HG03439 (cell line): ENCODE measurements around the gene TFEB.

Source experiments
- ATAC-seq: cut with Tn5 transposase; IDR thresholded peaks from one replicate; pipeline ENCODE4 v1.9.1; 2021; ENCODE audit warnings: mild to moderate bottlenecking, moderate library complexity; ENCODE audit not compliant: unreplicated experiment

Gene TFEB

GRCh38 chr6:41692730-41693129 lies 42.7 kb downstream of the TFEB start:
- ATAC-seq, result no peak

- no peak for ATAC-seq
Observed at GRCh38 chr6:41692080-41692675, 43.2 kb downstream of the TFEB start.

DNA sequence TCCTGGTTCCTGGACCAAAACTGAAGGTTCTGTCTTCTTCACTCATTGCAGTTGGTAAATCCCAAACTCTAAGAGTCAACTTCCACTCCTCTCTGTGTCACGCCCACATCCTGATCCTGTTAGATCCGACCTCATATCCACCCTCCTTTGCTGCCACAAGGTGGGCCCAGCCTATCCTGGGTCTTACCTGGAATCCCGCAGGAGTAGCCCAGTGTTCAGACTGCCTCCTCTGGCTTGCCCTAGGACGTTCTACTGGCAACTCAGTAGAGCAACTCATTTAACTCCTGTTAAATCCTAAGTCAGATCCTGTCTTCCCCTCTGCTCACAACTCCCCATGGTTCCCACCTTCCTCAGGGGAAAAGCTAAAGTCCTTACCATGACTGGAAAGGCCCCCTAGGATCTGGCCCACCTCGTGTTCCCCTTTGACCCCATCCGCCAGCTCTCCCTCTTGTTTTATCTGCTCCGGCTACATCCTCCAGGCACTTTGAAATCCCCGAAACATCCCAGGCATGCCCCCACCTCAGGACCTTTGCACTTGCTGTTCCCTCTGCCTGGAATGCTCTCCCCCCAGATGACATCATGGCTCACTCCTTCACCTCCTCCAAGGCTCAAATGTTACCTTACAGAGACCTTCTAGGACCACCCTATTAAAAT lies 43.9 kb downstream of the TFEB start:
- no peak for ATAC-seq

GRCh38 chr6:41690541-41691330 lies 44.7 kb downstream of the TFEB start:
- no peak for ATAC-seq

DNA sequence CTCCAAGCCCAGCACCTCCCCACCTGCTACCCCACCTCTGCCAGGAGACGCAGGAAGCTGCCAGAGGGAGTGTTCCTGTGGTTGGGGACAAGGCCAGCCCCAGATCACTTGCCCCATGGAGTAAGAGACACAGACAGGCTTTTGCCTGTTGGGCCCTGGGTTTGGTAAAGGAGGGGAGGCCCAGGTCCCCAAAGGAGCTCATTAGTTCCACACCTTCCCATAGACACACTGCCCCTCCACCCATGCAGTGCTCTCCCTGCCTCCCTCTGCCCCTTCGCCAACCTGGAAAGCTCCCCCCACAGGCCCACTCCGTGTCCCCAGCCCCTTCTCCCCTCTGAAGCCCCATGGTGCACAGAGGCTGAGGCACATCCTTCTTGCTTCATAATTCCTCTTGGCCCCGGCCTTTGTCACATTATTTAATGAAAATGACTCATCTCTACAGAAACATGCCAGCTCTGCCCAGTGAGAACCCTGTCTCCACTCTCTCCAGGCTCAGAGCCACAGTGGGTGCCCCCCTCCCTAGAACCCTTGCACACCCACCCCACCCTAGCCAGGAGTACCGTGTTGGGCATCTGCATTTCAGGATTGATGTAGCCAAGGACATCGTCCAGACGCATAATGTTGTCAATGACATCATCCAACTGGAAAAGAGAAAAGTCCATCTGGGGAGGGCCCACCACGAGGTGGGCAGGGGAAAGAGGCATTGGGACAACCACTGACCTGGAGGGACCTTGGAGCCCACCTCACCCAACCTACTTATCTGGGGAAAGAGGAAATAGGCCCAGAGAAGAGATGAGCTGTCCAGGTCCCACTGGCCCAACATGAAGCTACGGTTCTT lies 46.0 kb downstream of the TFEB start:
- ATAC-seq, result no peak

DNA sequence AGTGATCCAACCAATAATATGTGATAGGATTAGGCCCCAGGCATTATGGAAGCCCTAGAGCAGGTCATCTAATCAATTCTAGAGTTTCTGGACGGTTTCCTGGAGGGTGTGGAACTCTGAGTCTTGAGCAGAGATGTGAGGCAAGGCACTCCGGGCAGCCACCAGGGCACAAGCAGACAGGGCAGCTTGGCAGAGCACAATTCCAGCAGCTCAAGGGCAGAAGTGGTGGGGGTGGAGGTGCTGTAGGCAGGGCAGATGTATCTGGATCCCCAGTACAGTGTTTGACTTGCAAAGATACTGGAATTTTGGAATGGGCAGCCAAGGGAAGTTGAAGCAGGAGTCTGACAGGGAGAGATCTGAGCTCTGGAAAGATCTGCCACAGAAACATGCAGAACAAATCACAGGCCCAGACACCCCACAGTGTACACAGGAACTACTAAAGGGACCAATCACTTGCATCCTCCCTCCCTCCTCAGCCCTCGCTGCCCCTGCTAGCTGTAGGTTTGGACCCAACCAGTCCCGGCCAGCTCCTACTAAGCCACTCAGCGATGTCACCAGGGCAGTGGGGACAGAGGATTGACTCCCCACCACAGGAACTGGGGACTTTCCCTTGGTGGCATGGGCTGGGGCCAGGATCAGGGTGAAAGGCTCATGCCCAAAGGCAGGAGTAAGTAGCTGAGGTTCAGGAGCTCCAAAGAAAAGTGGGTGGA lies 47.0 kb downstream of the TFEB start:
- ATAC-seq, result no peak

- no peak for ATAC-seq
Observed at GRCh38 chr6:41687501-41688175, 47.8 kb downstream of the TFEB start.

- ATAC-seq, result no peak
Observed at GRCh38 chr6:41685641-41686380, 49.6 kb downstream of the TFEB start.

DNA sequence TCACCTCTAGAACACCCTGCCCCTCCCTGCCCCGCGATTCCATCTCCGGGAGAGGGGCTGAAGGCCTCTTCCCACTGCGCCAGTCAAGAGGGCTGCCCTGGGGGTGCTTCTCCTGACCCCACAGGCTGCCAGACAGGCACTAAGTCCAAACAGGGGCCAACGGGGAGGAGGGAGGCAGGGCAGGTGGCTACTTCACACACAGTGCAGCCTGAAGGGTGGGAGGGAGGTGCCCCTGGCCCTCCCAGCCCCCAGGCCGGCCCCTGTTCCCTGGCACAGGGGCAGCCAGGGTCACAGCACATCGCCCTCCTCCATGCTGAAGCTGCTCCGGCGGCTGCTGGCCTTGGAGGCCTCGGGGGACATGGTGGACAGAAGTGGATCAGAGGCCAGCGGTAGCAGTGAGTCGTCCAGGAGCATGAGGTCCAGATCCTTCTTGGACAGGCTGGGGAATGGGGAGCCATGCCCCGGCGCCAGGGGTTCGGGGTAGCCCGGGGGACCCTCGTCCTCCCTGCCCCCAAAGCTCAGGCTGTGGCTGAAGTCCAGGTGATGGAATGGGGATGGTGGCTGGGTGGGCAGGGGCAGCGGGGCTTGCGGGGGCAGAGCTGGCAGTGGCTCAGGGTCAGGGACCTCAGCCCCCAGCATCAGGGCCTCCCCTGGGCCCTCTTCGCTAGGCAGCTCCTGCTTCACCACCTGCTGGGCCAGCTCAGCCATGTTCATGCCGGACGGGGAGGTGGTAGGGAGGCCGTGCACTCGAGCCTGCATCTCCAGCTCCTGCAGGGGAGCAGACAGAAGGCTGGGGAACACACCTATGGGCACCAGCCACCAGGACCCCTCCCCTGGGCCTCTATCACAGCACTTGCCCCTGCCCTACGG lies 50.9 kb downstream of the TFEB start:
- no peak for ATAC-seq

GRCh38 chr6:41683523-41684310 lies 51.7 kb downstream of the TFEB start:
- no peak for ATAC-seq

DNA sequence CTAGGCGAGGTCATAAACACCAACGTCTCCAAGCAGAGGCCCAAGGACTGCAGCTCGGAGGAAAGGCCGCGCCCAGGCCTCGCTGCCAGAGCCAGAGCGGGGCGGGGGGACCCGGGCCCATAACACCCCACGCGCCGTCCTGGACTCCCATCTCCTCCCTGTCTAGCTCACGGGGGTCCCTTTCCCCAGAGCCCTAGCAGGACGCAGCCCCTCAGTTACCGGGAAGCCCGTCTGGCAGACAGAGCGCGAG lies 52.2 kb downstream of the TFEB start:
- no peak for ATAC-seq

DNA sequence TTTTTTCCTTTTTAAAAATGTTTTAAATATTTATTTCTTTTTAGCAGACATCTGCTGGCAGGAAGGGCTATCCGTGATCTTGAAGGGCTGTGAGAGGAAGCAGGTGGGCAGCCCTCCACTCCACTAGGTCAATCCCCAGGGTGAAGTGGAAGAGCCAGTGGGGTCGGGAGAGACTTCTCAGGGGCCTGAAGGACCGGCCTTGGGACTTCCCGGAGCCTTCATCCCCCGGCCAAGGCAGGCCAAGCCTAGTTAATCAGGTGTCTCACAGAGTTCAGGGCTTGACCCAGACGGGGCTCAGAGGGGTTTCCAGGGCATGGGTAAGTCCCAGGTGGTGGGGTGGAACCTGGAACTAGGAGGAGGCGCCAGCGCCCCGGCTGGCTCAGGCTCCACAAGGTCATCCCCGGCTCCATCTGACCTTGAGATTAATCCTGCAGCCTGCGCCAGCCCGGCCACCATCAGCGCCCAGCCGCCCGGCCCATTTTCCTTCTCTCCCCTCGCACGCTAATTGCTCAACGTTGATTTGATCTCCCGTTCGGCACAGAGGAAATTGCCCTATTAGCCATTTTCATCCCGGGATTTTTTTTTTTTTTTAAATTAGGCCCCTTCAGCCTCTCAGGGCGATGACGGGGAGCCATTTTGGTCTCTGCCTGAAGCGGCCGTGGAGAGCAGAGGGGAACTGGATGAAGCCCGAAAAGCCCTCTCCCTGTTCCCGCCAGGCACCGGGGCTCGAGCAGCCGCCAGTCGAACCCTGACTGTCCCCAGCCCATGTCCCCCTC lies 52.7 kb downstream of the TFEB start:
- ATAC-seq, result no peak

DNA sequence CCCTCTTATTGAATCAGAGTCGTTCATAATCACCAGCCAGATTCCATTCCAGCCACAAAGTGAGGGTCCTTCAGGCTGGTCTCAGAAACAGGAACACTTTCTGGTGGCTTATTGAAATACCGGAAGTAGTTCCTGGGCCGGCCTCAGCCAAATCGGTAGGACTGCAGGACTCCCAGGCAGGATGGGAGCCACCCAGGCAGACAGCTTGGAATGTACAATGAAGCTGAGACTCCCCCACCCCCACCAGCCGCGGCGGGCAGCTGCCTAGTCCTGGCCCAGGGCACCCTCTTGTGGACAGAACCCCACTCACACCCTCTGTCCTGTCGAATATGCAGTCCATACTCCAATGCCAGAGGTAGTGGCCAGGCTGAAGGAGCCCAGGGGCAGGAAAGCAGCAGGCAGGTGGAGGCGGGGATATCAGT lies 53.3 kb downstream of the TFEB start:
- no peak for ATAC-seq

DNA sequence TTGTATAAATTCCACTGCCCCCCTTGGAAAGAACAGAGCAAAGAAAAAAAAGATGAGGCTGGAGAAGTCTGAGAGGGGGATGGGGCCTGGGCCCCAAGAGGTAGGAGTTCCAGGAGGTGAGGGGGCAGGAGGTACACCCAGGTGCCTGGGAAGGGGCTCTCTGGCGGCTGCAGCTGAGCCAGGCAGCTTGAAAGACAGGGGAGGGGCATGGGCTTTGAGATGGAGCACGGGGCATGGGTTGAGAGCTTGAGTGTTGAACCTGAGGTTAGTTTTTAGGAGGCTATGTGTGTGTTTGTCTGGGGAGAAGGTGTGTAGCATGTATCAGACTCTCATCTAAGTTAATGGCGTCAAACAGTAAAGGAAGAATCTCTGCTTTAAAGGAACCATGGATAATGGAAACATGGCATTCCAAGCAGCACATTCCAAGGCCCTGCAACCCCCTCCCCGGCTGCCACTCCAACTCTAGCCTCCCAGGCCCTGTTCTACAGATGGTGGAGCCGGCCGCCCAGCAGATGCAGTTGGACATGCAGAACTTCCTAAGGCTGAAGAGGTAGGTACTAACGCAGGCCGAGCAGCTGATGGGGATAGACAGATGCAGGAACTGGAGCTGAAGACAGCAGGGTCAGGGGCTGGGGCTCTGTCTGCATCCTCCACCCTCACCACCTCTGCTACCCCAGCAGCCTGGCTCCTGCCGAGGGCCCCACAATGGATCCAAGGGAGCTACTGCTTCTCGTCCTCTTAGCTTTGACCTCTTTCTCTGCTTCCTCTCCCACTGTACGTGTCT lies 55.0 kb downstream of the TFEB start:
- ATAC-seq, result no peak

GRCh38 chr6:41679696-41680095 lies 55.7 kb downstream of the TFEB start:
- ATAC-seq, result no peak

DNA sequence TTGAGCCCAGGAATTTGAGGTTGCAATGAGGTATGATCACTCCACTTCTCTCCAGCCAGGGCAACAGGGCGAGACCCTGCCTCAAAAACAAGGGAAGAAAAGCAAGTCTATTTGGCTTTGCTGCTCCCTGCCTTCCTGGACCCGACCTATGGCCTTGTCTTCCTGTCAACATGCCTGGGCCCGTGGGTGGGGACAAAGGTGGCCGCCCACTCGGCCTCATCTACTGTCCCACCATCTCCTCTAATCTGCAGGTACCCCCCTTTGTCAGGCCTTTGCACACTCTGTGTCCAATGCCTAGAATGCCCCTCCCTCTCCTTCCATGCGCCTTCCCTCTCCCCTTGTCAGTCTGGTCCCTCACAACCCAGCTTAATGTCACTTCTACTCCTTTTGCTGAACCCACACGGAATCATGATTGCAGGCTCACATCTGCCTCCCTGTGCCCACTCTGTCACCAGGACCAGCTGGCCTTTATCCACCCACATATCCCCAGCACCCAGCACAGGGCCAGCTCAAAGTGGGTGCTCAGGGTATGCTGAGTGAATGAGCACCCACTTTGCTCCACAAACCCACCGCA lies 56.8 kb downstream of the TFEB start:
- ATAC-seq, result no peak
